HS-5 (cell line): ENCODE data around the gene PIK3R4.

ENCODE experiments used
- DNase-seq: peaks from one replicate; pipeline ENCODE4 v3.0.0-alpha.2; 2012; ENCODE audit warnings: low read depth

Gene PIK3R4

DNA sequence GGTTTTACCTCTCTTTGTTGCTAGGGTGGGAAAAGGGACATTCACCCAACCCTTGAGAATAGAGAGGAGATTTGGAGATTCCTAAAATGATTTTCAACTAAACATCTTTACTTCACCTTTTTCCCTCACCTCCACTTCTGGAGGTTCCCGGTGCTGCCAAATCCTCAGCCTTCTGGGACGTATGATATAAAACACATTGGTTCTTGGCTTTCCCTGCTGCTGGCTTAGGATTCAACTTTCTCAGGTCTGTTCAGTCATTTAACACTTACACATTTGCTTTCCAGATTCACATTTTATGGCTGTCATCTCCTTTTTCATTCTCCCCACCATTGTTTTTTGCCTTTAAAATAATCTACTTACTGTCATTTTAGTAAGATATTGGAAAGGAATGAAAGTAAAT lies 106.6 kb downstream of the PIK3R4 start:
- DNase-seq, result no peak

DNA sequence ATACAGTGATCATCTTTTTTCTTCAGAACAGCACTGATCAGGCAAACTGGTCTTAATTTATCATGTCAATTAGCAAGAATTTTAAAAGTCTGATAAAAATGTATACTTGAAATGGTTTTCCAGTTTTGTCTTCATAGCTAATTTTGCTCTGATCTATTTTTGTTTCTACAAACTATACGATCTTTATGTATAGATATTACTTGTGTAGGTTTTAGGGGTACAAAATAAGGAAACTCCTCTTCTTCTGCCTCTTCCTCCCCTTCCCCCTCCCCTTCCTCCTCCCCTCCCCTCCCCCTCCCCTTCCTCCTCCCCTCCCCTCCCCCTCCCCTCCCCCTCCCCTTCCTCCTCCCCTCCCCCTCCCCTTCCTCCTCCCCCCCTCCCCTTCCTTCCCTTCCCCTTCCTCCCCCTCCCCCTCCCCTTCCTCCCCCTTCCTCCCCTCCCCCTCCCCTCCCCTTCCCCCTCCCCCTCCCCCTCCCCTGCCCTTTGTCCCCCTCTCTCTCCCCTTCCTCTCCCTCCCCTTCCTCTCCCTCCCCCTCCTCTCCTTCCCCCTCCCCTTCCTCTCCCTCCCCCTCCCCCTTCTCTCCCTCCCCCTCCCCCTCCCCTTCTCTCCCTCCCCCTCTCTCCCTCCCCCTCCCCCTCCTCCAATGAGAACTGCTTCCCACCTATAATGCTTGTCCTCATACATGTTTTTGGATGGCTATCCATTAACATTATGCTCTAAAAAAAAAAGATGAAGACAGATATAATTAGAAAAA lies 110.0 kb downstream of the PIK3R4 start:
- DNase-seq, result no peak

DNA sequence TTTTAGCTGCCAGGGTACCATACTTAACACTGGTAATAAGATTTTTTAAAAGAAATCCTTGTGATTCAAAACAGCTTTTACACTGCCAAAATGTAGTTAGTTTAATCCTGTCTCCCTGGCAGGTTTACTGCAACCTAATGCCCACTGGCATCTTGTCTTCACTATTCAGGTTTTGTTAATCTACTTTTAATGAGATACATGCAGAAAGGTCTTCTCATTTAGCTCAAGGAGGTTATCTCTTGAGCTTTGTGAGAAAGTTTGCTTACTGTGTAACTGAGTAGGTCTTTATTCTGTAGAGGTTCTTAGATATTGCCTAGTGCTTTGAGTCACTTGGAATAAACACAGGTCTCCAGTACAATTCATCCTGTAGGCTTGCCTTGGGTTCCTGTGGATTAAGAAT lies 110.7 kb downstream of the PIK3R4 start:
- no peak for DNase-seq

DNA sequence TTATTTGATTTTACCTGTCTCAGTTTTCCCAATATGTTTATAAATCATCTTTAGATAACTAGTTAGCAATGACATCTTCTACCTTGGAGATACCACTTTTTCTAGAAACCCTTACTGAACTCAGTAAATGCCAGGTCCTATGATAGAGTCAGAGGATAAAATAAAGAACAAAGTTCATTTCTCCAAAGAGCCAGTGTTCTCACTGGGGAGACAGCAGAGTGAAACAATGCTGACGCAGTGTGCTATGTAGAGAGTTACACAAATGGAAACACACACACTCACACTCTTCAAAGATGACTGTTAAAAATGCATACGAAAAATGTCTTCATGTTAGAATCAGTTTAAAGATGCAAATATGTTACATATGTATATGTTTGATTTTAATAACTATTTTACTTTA lies 111.3 kb downstream of the PIK3R4 start:
- DNase-seq, result no peak
